HG03565 (cell line): ENCODE data around the gene TNFAIP8L1.
"Not testable (repeated sequence)": the region's sequence is repeated elsewhere in the genome, so short reads cannot be mapped to it uniquely, and the experiment has no call there.

Experiments used
- ATAC-seq: cut with Tn5 transposase; IDR thresholded peaks from one replicate; pipeline ENCODE4 v1.9.1; 2021; ENCODE audit warnings: mild to moderate bottlenecking, moderate library complexity; ENCODE audit not compliant: unreplicated experiment

Gene TNFAIP8L1

GRCh38 chr19:4675346-4675745 lies 36.0 kb downstream of the TNFAIP8L1 start:
- no peak for ATAC-seq

- no peak for ATAC-seq
Observed at GRCh38 chr19:4676955-4677731, 37.8 kb downstream of the TNFAIP8L1 start.

- no peak for ATAC-seq
Observed at GRCh38 chr19:4678881-4679790, 39.8 kb downstream of the TNFAIP8L1 start.

GRCh38 chr19:4680021-4680420 lies 40.7 kb downstream of the TNFAIP8L1 start:
- not testable (repeated sequence) for ATAC-seq

GRCh38 chr19:4682417-4683200 lies 43.3 kb downstream of the TNFAIP8L1 start:
- no peak for ATAC-seq

GRCh38 chr19:4684312-4685095 lies 45.2 kb downstream of the TNFAIP8L1 start:
- no peak for ATAC-seq

- ATAC-seq = no peak
Observed at GRCh38 chr19:4686700-4687099, 47.4 kb downstream of the TNFAIP8L1 start.

- no peak for ATAC-seq
Observed at GRCh38 chr19:4687396-4687795, 48.1 kb downstream of the TNFAIP8L1 start.

GRCh38 chr19:4688587-4688986 lies 49.3 kb downstream of the TNFAIP8L1 start:
- ATAC-seq = no peak

- ATAC-seq = no peak
Observed at GRCh38 chr19:4689403-4689802, 50.1 kb downstream of the TNFAIP8L1 start.

- no peak for ATAC-seq
Observed at GRCh38 chr19:4690361-4690760, 51.0 kb downstream of the TNFAIP8L1 start.

- ATAC-seq = no peak
Observed at GRCh38 chr19:4691373-4691772, 52.1 kb downstream of the TNFAIP8L1 start.

- ATAC-seq = no peak
Observed at GRCh38 chr19:4692251-4693077, 53.1 kb downstream of the TNFAIP8L1 start.

- no peak for ATAC-seq
Observed at GRCh38 chr19:4693078-4693350, 53.7 kb downstream of the TNFAIP8L1 start.

- no peak for ATAC-seq
Observed at GRCh38 chr19:4693471-4694121, 54.3 kb downstream of the TNFAIP8L1 start.

GRCh38 chr19:4694211-4694987 lies 55.1 kb downstream of the TNFAIP8L1 start:
- ATAC-seq = no peak

GRCh38 chr19:4695224-4695731 lies 56.0 kb downstream of the TNFAIP8L1 start:
- no peak for ATAC-seq

- ATAC-seq = no peak
Observed at GRCh38 chr19:4697304-4697703, 58.0 kb downstream of the TNFAIP8L1 start.
